GM15510 (cell line): ENCODE results near the gene ANKRD31.

Source experiments
- POLR2A ChIP-seq: IDR thresholded peaks from 3 replicates; pipeline ENCODE4 v1.6.1; 2011; ENCODE audit warnings: borderline replicate concordance; ENCODE audit not compliant: insufficient read length; ENCODE audit errors: extremely low read depth

ANKRD31 gene

GRCh38 chr5:75028090-75028489 lies 208.6 kb downstream of the ANKRD31 start:
- no peak for TF ChIP-seq POLR2A

- TF ChIP-seq POLR2A, result no peak
Observed at GRCh38 chr5:75023368-75024159, 213.1 kb downstream of the ANKRD31 start.

GRCh38 chr5:75021800-75022199 lies 214.9 kb downstream of the ANKRD31 start:
- TF ChIP-seq POLR2A, result no peak

GRCh38 chr5:75021219-75021618 lies 215.5 kb downstream of the ANKRD31 start:
- no peak for TF ChIP-seq POLR2A

GRCh38 chr5:75020016-75020656 lies 216.5 kb downstream of the ANKRD31 start:
- TF ChIP-seq POLR2A, result no peak

- no peak for TF ChIP-seq POLR2A
Observed at GRCh38 chr5:75018805-75019587, 217.7 kb downstream of the ANKRD31 start.
